Keratinocyte (primary cell): Measurements from ENCODE around the gene DPYSL5. TPM values are rescaled to one million over a fixed set of nuclear protein-coding genes. Genes with fewer than 3 reads are reported as not detected.

Source experiments
- DNase-seq: peaks from one replicate; pipeline ENCODE4 v3.0.0-alpha.2; 2011; ENCODE audit warnings: low read depth, missing footprints, low spot score
- FAIRE-seq: peaks from 2 replicates; lab custom pipeline; 2011; peaks lifted over from hg19 to GRCh38; lab: Jason Lieb, UNC
- H2AFZ ChIP-seq: 2 replicates; pipeline ENCODE4 v1.6.0; 2012; ENCODE audit warnings: low read length, control low read depth, inconsistent platforms; ENCODE audit not compliant: control insufficient read depth
- H3K27ac ChIP-seq: 2 replicates; pipeline ENCODE4 v1.5.1; 2011; ENCODE audit warnings: low read length; ENCODE audit not compliant: control insufficient read depth, insufficient read depth
- H3K27me3 ChIP-seq: 3 replicates; pipeline ENCODE4 v1.6.0; 2011; ENCODE audit warnings: low read length; ENCODE audit not compliant: control insufficient read depth, insufficient read depth; ENCODE audit errors: extremely low read depth
- H3K36me3 ChIP-seq, 2 experiments: 2 replicates in 1 of 2; 3 replicates in 1 of 2; pipeline ENCODE4 v1.5.1; 2011; ENCODE audit warnings: low read length in 2 of 2, mild to moderate bottlenecking in 1 of 2; ENCODE audit not compliant: control insufficient read depth in 2 of 2, insufficient read depth in 2 of 2; ENCODE audit errors: extremely low read depth in 1 of 2
- H3K4me1 ChIP-seq: 3 replicates; pipeline ENCODE4 v1.5.1; 2011; ENCODE audit warnings: low read length; ENCODE audit not compliant: control insufficient read depth, insufficient read depth; ENCODE audit errors: extremely low read depth
- H3K4me2 ChIP-seq: 3 replicates; pipeline ENCODE4 v1.6.0; 2011; ENCODE audit warnings: low read depth, low read length; ENCODE audit not compliant: control insufficient read depth, insufficient read depth; ENCODE audit errors: extremely low read depth
- H3K4me3 ChIP-seq, 3 experiments: fragments of 200-600 bp in 1 of 3; sonication (generic) in 1 of 3; 2 replicates in 2 of 3; 3 replicates in 1 of 3; pipeline ENCODE4 v1.5.1; 2011 to 2016; ENCODE audit warnings: low read length in 3 of 3, mild to moderate bottlenecking in 3 of 3, control low read depth in 2 of 3, inconsistent platforms in 1 of 3, low read depth in 1 of 3, mixed read lengths in 1 of 3, mixed run types in 1 of 3, moderate library complexity in 1 of 3; ENCODE audit not compliant: control insufficient read depth in 2 of 3, insufficient read depth in 2 of 3; ENCODE audit errors: extremely low read depth in 1 of 3
- H3K79me2 ChIP-seq: 2 replicates; pipeline ENCODE4 v1.6.0; 2012; ENCODE audit warnings: low read length; ENCODE audit not compliant: control insufficient read depth, insufficient read depth
- H3K9ac ChIP-seq: 3 replicates; pipeline ENCODE4 v1.6.0; 2011; ENCODE audit warnings: low read length; ENCODE audit not compliant: control insufficient read depth, insufficient read depth; ENCODE audit errors: extremely low read depth
- H3K9me1 ChIP-seq: 3 replicates; pipeline ENCODE4 v1.6.0; 2011; ENCODE audit warnings: low read length; ENCODE audit not compliant: control insufficient read depth, insufficient read depth; ENCODE audit errors: extremely low read depth
- H3K9me3 ChIP-seq: 2 replicates; pipeline ENCODE4 v1.5.1; 2012; ENCODE audit warnings: low read depth, low read length; ENCODE audit not compliant: control insufficient read depth
- H4K20me1 ChIP-seq: 3 replicates; pipeline ENCODE4 v1.6.0; 2011; ENCODE audit warnings: low read length; ENCODE audit not compliant: control insufficient read depth, insufficient read depth; ENCODE audit errors: extremely low read depth
- EZH2 ChIP-seq: IDR thresholded peaks from one replicate; pipeline ENCODE4 v1.6.1; 2012; ENCODE audit warnings: inconsistent platforms, mild to moderate bottlenecking, low read length, moderate library complexity
- dilution Hi-C: fragments of 300-500 bp; cut with MboI; formaldehyde crosslinking; loops from one replicate; pipeline ENCODE4 v1.7.0; 2020; ENCODE audit warnings: low sequenced_read_pairs; ENCODE audit not compliant: extremely low pct_ligation_motif_present
- polyA plus RNA-seq, 5 experiments: library from polyadenylated mRNA; depleted of rRNA in 3 of 5; stranded (reverse) in 3 of 5; stranded (forward) in 1 of 5; unstranded in 1 of 5; fragments of >200 nt; gene quantifications; 1 replicate in 1 of 5; 2 replicates in 3 of 5; 3 replicates in 1 of 5; pipeline versions ENCODE4 v1.2.1 to v1.2.3, GENCODE V29; 2011 to 2012; ENCODE audit warnings: missing spikeins in 2 of 5, low read depth in 1 of 5, low replicate concordance in 1 of 5
- TF ChIP-seq, protein P1 (sequence below), 3 experiments: IDR thresholded peaks in 1 of 3; conservative IDR thresholded peaks in 1 of 3; optimal IDR thresholded peaks in 1 of 3; 2 replicates in 2 of 3; 3 replicates in 1 of 3; pipeline versions ENCODE3 to v1.5.1; 2011; ENCODE audit warnings: low read length in 3 of 3, mild to moderate bottlenecking in 3 of 3, moderate library complexity in 2 of 3, control low read depth in 1 of 3, inconsistent platforms in 1 of 3; ENCODE audit not compliant: insufficient read depth in 2 of 3; ENCODE audit errors: extremely low read depth in 1 of 3

DPYSL5 gene
- polyA plus RNA-seq, 1 donor (not counting 4 experiments of a cell fraction or from before 2014, with no cell fraction given): not detected

DNA sequence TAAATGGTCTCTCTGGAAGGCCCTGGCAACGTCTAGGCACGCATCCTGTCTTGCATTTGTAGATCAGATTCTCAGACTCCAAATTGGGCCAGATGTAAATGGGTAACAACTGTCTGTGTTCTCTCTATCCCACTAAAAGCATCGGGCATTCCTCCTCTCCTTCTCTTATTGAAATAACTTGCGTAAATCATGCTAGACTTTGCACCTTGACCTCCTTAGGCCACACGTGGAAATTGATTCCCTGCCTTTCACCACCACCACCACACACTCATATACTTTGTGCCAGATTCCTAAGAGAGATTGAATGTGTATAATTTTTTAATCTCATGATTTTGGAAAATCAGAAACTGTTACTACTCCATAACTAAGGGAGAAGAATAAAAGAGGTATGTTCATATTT, 143.8 kb downstream of the DPYSL5 start:
- dilution Hi-C loops: no loop called here
- H3K4me3 ChIP-seq: no peak overlapping the region
- H3K27me3 ChIP-seq: no peaks in the 10 kb centered on the region
- H3K79me2 ChIP-seq: no peaks in the 10 kb centered on the region
- DNase-seq: no peak
- FAIRE-seq: no peak
- no peak overlapping the region for H3K9ac ChIP-seq
- no peaks in the 10 kb centered on the region for H3K9me1 ChIP-seq
- no peaks in the 10 kb centered on the region for H3K36me3 ChIP-seq
- H3K4me1 ChIP-seq: no peaks in the 10 kb centered on the region
- no peaks in the 10 kb centered on the region for H4K20me1 ChIP-seq
- no peak overlapping the region for H3K27ac ChIP-seq
- TF ChIP-seq, protein P1, sequence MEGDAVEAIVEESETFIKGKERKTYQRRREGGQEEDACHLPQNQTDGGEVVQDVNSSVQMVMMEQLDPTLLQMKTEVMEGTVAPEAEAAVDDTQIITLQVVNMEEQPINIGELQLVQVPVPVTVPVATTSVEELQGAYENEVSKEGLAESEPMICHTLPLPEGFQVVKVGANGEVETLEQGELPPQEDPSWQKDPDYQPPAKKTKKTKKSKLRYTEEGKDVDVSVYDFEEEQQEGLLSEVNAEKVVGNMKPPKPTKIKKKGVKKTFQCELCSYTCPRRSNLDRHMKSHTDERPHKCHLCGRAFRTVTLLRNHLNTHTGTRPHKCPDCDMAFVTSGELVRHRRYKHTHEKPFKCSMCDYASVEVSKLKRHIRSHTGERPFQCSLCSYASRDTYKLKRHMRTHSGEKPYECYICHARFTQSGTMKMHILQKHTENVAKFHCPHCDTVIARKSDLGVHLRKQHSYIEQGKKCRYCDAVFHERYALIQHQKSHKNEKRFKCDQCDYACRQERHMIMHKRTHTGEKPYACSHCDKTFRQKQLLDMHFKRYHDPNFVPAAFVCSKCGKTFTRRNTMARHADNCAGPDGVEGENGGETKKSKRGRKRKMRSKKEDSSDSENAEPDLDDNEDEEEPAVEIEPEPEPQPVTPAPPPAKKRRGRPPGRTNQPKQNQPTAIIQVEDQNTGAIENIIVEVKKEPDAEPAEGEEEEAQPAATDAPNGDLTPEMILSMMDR (optimal IDR thresholded peaks at IDR 0.05 in 1 of 3, IDR thresholded peaks at IDR 0.05 in 1 of 3, conservative IDR thresholded peaks at IDR 0.05 in 1 of 3; ENCODE audit: extremely low read depth in 1 of 3, insufficient read depth in 2 of 3, low read length in 3 of 3): no peak
- TF ChIP-seq EZH2: no peak
- no peak overlapping the region for H3K4me2 ChIP-seq
- H2AFZ ChIP-seq: no peak overlapping the region
- H3K9me3 ChIP-seq: no peaks in the 10 kb centered on the region

DNA sequence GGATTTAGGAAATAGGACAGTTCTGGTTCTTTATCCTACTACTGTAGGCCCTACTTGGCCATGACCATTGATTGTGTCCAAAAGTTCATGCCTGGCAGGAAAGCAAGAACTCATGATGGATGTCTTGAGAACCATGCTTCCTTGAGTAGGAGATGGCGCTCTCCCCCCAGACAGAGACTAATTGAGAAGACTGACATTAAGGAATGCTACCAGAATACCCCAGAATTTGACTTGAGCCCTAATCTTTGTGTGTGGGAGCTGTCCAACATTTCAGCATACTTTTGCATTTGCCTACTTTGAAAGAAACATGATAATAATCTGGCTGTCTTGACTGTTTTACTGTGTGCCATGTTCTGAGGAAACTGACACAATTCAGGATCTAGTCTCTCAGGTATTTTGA, 145.8 kb downstream of the DPYSL5 start:
- no peaks in the 10 kb centered on the region for H4K20me1 ChIP-seq
- no peak for TF ChIP-seq EZH2
- TF ChIP-seq, protein P1 (optimal IDR thresholded peaks at IDR 0.05 in 1 of 3, IDR thresholded peaks at IDR 0.05 in 1 of 3, conservative IDR thresholded peaks at IDR 0.05 in 1 of 3; ENCODE audit: extremely low read depth in 1 of 3, insufficient read depth in 2 of 3, low read length in 3 of 3): no peak
- H3K36me3 ChIP-seq: no peaks in the 10 kb centered on the region
- no peak overlapping the region for H2AFZ ChIP-seq
- no peak overlapping the region for H3K27ac ChIP-seq
- no peak overlapping the region for H3K4me2 ChIP-seq
- H3K27me3 ChIP-seq: no peaks in the 10 kb centered on the region
- H3K79me2 ChIP-seq: no peaks in the 10 kb centered on the region
- no peaks in the 10 kb centered on the region for H3K9me3 ChIP-seq
- no peak for DNase-seq
- FAIRE-seq: no peak
- no peak overlapping the region for H3K4me3 ChIP-seq
- no peak overlapping the region for H3K9ac ChIP-seq
- H3K9me1 ChIP-seq: no peaks in the 10 kb centered on the region
- no peaks in the 10 kb centered on the region for H3K4me1 ChIP-seq
- dilution Hi-C loops: no loop called here
